ENCODE measurements around the gene KLK11. TPM values are rescaled to one million over a fixed set of nuclear protein-coding genes. Genes with fewer than 3 reads are reported as not detected.
A peak's percentile ranks its signal among the peaks of the same experiment; 100 is the strongest.

KLK11 gene
- total RNA-seq, 4 donors from 2014 or later, result 1.3 TPM; not detected in 3

- H3K36me3 ChIP-seq, result no peaks in the 10 kb centered on the region
- DNase-seq (ENCODE audit: low spot score in 2 of 2), result peak; percentile 9 to 22
- H3K4me3 ChIP-seq, result no peak overlapping the region
- H3K4me1 ChIP-seq, result no peaks in the 10 kb centered on the region
- TF ChIP-seq POLR2A (IDR thresholded peaks at IDR 0.05), result peak in 1 of 2 donors; percentile 36
- TF ChIP-seq EP300 (IDR thresholded peaks at IDR 0.05), result peak in 1 of 2 donors; percentile 31
- TF ChIP-seq CTCF (IDR thresholded peaks at IDR 0.05), result no peak
- 58 to 64% methylated on average over 31 to 39 of the region's 42 CpGs for WGBS, 2 donors
- no peak overlapping the region for H3K27ac ChIP-seq
- peaks cover 0 to 19% of the 10 kb centered on the region in 2 donors for H3K27me3 ChIP-seq
- H3K9me3 ChIP-seq, result peaks cover 0 to 7% (median 0%) of the 10 kb centered on the region in 4 donors
Measured at GRCh38 chr19:51002542-51003311, 23.7 kb downstream of the KLK11 start.

DNA sequence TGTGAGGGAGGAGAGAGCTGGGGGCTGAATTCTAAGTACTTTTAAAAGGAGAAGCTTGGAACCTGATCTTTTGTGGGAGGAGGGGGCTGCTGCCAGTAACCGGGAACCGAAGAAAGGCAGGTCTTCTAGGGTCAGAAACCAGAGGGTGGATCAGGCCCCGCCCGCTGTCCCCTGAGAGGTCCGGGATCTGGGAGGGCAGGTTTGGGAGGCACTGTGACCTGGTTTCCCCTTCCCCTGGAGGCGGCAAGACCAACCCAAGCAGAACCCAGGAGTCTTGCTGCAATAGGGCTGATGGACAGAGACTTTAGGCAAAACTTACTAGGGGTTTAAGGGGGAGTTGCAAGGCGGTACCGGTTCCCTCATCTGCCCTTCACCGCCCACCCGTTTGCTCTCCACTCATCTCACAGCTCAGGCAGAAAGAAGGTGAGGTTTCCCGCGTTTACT is 24.3 kb downstream of the KLK11 start:
- WGBS, 2 donors, result 38 to 39% methylated on average over 11 to 12 of the region's 12 CpGs
- Histone ChIP-seq H3K4me3 (no peak overlapping the region), H3K27me3 (peaks cover 0 to 19% of the 10 kb centered on the region in 2 donors), H3K36me3 (no peaks in the 10 kb centered on the region), H3K9me3 (peaks cover 0 to 7% (median 0%) of the 10 kb centered on the region in 4 donors), H3K4me1 (no peaks in the 10 kb centered on the region), H3K27ac (peak overlapping the region in 1 of 4 donors; percentile 33)
- DNase-seq (ENCODE audit: low spot score in 2 of 2), result no peak
- no peak for TF ChIP-seq CTCF (IDR thresholded peaks at IDR 0.05)
- TF ChIP-seq EP300 (IDR thresholded peaks at IDR 0.05), result no peak
- no peak for TF ChIP-seq POLR2A (IDR thresholded peaks at IDR 0.05)

DNA sequence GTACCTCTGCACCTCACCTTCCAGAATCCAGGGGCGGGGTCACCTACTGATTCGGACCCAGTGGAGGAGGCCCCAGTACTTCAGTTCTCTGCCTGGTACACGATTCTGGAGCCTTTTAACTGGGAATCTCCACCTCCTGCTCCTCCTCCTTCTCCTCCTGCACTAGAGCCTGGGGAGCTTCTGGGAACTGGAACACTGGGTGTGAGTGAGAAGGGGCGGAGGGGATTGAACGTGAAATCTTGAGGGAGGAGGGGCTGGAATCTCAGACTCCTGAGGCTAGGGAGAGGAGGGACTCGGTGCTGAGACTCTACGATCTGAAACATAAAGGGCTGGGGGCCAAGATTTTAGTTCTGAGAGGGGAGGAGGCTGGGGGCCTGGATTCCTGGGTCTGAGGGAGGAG is 24.9 kb downstream of the KLK11 start, which contains the start of gene KLK8:
KLK8 (minus strand) TSS at position 90 of the 400 bp plus-strand sequence. CDS start 437 bp downstream, outside the sequence.
- H3K36me3 ChIP-seq, result no peaks in the 10 kb centered on the region
- H3K4me1 ChIP-seq, result no peaks in the 10 kb centered on the region
- peaks cover 0 to 7% (median 0%) of the 10 kb centered on the region in 4 donors for H3K9me3 ChIP-seq
- TF ChIP-seq CTCF (IDR thresholded peaks at IDR 0.05) (no peak), POLR2A (IDR thresholded peaks at IDR 0.05) (no peak), EP300 (IDR thresholded peaks at IDR 0.05) (no peak)
- peaks cover 0 to 19% of the 10 kb centered on the region in 2 donors for H3K27me3 ChIP-seq
- peak within 1 kb of the TSS in 1 of 4 donors; percentile 33 for H3K27ac ChIP-seq
- DNase-seq (ENCODE audit: low spot score in 2 of 2), result no peak
- WGBS, 2 donors, result 21 to 23% methylated on average over 6 to 7 of the region's 7 CpGs
- no peak within 1 kb of the TSS for H3K4me3 ChIP-seq

DNA sequence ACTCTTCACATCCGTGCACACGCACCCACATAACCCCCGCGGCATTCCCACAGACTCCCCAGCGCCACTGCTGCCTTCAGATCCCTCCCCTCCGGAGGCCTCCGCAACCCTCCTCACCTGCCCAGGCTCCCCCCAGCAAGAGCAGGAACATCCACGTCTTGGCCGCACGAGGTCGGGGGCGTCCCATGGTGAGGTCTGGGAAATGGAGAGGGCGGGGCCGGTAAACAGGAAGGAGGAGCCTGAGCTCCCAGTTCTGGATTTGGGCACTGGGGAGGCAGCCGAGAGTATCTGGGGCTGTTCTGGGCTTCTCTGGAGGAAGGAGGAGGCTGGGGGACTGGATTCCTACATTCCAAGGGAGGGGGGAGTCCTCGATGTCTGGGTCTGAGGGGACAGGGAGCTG is 25.4 kb downstream of the KLK11 start:
- 33 to 37% methylated on average over 16 of the region's 16 CpGs for WGBS, 2 donors
- DNase-seq (ENCODE audit: low spot score in 2 of 2), result no peak
- TF ChIP-seq CTCF (IDR thresholded peaks at IDR 0.05) (no peak), POLR2A (IDR thresholded peaks at IDR 0.05) (no peak), EP300 (IDR thresholded peaks at IDR 0.05) (no peak)
- Histone ChIP-seq H3K36me3 (no peaks in the 10 kb centered on the region), H3K4me3 (no peak overlapping the region), H3K27me3 (peaks cover 0 to 19% of the 10 kb centered on the region in 2 donors), H3K9me3 (peaks cover 0 to 7% (median 0%) of the 10 kb centered on the region in 4 donors), H3K27ac (no peak overlapping the region), H3K4me1 (no peaks in the 10 kb centered on the region)

DNA sequence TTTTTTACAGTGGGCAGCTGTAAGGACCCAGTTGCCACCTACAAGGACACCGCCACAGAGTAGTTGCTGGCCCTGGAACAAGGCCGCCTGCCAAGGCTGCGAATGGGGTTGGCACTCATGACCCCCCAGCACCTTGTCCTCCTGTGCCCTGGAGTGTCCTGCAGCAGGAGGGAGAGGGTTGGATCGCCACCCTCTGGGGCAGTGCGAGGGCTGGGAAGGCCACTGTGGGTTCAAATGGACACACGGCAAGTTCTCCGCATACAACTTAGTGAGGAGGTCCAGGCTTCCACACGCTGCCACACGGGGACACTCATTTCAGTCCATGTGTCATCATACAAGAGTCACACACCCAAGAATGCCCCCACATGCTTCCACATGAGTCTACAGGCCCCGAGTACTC is 26.0 kb downstream of the KLK11 start:
- no peak overlapping the region for H3K27ac ChIP-seq
- H3K4me3 ChIP-seq, result no peak overlapping the region

More for the DNA sequence above, 26.0 kb downstream of the KLK11 start:
- TF ChIP-seq POLR2A (IDR thresholded peaks at IDR 0.05), result no peak
- no peak for TF ChIP-seq EP300 (IDR thresholded peaks at IDR 0.05)
- no peak for TF ChIP-seq CTCF (IDR thresholded peaks at IDR 0.05)
- WGBS, 2 donors, result 82 to 86% methylated on average over 5 to 6 of the region's 10 CpGs
- DNase-seq (ENCODE audit: low spot score in 2 of 2), result no peak
- Histone ChIP-seq H3K9me3 (peaks cover 0 to 7% (median 0%) of the 10 kb centered on the region in 4 donors), H3K36me3 (no peaks in the 10 kb centered on the region), H3K27me3 (peaks cover 0 to 19% of the 10 kb centered on the region in 2 donors), H3K4me1 (no peaks in the 10 kb centered on the region)

Measured in tibial nerve (tissue), 4 donors.